Stimulated activated CD4-positive, alpha-beta T cell treated with anti-CD3 and anti-CD28 coated beads, Interleukin-15, amount 100 ng/mL, for 48 hours (primary cell): ENCODE data around the gene MIS18A.

Experiments
- DNase-seq, 2 donors: peaks; one replicate each; pipeline ENCODE4 v3.0.0-alpha.2; 2020; ENCODE audit warnings: low read depth in 2 of 2

MIS18A gene

GRCh38 chr21:32253215-32253641, 25.6 kb downstream of the MIS18A start:
- no peak for DNase-seq

DNA sequence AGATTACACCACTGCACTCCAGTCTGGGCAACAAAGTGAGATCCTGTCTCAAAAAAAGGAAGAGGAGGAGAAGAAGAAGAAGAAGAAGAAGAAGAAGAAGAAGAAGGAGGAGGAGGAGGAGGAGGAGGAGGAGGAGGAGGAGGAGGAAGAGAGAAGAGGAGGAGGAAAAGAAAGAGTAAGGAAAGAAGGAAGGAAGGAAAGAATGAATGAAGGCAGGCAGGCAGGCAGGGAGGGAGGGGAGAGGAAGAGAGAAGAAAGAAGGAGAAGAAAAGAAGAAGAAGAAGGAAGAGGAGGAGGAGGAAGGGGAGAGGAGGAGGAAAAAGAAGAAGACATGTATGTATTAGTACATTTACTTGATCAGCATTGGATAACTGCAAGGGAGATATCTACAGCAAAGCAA, 26.7 kb downstream of the MIS18A start:
- no peak for DNase-seq

- DNase-seq: no peak
Observed at GRCh38 chr21:32249511-32250280, 29.2 kb downstream of the MIS18A start.

GRCh38 chr21:32248571-32249461, 30.0 kb downstream of the MIS18A start:
- DNase-seq: no peak

DNA sequence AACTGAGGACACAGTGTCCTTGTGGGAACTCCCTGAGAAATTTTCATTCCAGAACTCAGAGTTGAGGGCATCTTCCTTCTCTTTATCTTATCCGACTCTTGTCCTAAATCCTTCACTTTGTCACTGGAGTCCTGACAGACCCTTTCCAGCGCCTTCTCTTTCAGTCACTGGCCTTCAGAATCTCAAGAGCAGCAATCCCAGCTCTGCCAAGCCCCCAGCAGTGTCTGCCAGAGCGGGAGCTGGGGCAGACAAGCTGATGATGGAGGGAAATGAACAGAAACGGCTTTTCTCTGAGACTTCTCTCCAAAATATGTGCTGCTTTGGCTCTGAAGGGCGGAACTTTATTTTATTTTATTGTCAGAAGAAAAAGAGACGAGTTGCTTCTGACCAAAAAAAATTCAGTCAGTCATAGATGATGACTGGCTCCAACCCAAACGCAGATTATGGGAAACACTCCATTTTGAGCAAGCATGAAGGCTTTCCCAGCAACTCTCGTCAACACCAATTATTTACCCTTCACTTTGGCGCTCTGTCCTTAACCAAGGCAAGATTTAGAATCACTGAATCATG, 32.2 kb downstream of the MIS18A start:
- no peak for DNase-seq

DNA sequence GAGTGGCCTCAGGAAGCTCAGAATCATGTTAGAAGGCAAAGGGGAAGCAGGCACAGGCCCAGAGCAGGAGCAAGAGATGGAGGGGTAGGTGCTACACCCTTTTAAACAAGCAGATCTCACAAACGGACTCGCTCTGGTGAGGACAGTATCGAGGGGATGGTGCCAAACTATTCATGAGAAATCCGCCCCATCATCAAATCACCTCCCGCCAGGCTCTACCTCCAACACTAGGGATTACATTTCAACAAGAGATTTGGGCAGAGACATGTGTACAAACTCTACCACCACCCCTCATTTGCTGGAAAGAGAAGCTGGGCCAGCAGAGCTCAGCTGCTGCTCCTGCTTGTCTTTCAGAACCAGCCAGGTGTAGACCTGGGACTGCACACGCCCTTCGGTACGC, 32.9 kb downstream of the MIS18A start:
- no peak for DNase-seq

- DNase-seq: no peak
Observed at GRCh38 chr21:32240851-32241687, 37.8 kb downstream of the MIS18A start.

- no peak for DNase-seq
Observed at GRCh38 chr21:32239551-32239950, 39.3 kb downstream of the MIS18A start.

- DNase-seq: no peak
Observed at GRCh38 chr21:32238063-32238462, 40.8 kb downstream of the MIS18A start.

DNA sequence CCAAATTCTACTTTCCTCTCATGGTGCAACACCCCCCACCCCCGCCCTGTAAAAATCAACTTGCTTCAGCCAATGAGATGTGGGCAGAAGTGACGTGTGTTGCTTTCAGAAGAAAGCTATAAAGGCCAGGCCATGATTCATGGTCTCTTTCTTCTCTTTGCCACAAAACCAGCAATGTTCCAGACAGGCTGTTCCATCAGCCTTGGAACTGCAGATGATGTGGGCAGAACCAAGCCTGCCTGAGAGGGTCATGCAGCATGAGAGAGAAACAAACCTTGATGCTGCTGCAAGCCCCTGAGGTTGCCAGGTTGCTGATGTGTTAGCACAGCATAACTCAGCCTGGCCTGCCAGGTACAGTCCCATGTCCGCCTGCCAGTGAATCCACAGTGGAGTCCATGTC, 41.8 kb downstream of the MIS18A start:
- no peak for DNase-seq

DNA sequence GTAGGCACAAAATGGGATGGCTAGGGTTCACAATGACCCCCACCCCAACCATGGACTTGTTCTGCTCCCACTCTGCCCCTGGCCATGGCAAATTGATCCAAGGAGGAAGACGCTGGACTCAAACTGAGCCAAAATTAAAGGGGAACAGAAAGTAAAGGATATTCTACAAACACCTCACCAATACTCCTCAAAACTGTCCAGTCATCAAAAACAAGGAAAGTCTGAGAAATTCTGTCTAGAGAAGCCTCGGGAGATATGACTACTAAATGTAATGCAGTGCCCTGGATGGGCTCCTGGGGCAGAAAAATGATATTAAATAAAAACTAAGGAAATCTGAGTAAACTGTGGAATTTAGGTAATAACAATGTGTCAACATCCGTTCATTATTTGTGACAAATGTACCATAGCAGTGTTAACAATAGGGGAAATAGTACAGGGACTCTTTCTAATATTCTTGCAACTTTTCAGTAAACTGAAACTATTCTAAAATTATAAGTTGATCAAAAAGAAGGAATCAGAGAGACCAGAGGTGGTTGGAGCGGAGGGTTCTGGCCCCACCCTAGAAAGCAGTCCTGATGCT, 45.0 kb downstream of the MIS18A start:
- no peak for DNase-seq

GRCh38 chr21:32233055-32233546, 45.7 kb downstream of the MIS18A start:
- DNase-seq: no peak

DNA sequence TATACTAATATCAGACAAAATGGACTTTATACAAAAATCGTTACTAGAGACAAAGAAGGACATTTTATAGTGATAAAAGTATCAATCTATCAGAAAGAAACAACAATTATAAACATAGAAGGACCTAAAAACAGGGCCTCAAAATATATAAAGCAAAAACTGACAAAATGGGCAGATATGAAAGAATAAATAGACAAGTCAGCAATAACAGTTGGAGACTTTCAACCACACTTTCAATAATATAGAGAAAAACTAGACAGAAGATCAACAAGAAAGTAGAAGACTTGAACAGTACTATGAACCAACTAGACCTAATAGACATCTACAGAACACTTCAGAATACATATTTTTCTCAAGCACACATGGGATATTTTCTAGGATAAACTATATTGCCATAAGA, 52.4 kb downstream of the MIS18A start:
- DNase-seq: no peak
